Heart right ventricle (tissue), 16 donors: ENCODE results near the gene MAX. TPM values are rescaled to one million over a fixed set of nuclear protein-coding genes. Genes with fewer than 3 reads are reported as not detected.

ENCODE experiments used
- ATAC-seq, 8 donors: fragments of 200-7000 bp; cut with Tn5 transposase; one replicate each; pipeline ENCODE4 v1.9.1; 2020; ENCODE audit warnings: mild to moderate bottlenecking in 8 of 8, moderate library complexity in 8 of 8, moderate number of reproducible peaks in 1 of 8
- DNase-seq, 2 donors: peaks; one replicate each; pipeline ENCODE4 v3.0.0-alpha.2; 2020
- H3K27ac ChIP-seq, 10 donors: fragments of 200-600 bp; sonication (generic) in 2 of 10; one replicate each; pipeline versions ENCODE4 v1.5.0 to v1.8.0; 2020 to 2022; ENCODE audit warnings: mild to moderate bottlenecking in 3 of 10
- H3K27me3 ChIP-seq, 7 donors: fragments of 200-600 bp; one replicate each; pipeline ENCODE4 v1.8.0; 2021 to 2022; ENCODE audit warnings: mild to moderate bottlenecking in 2 of 7
- H3K36me3 ChIP-seq, 9 donors: fragments of 200-600 bp; sonication (generic) in 1 of 9; one replicate each; pipeline versions ENCODE4 v1.5.0 to v1.8.0; 2020 to 2022; ENCODE audit warnings: mild to moderate bottlenecking in 2 of 9
- H3K4me1 ChIP-seq, 9 donors: fragments of 200-600 bp; sonication (generic) in 1 of 9; one replicate each; pipeline versions ENCODE4 v1.5.0 to v1.8.0; 2020 to 2022; ENCODE audit warnings: mild to moderate bottlenecking in 4 of 9
- H3K4me3 ChIP-seq, 10 donors: fragments of 200-600 bp; sonication (generic) in 2 of 10; one replicate each; pipeline versions ENCODE4 v1.5.0 to v1.8.0; 2020 to 2022; ENCODE audit warnings: mild to moderate bottlenecking in 7 of 10, moderate library complexity in 2 of 10
- H3K9me3 ChIP-seq, 11 donors: fragments of 200-600 bp in 10 of 11; sonication (generic) in 2 of 11; one replicate each; pipeline versions ENCODE4 v1.5.0 to v1.8.0; 2013 to 2022; ENCODE audit warnings: mild to moderate bottlenecking in 2 of 11, control low read depth in 1 of 11, moderate library complexity in 1 of 11
- WGBS, 2 donors: extraction: QIAGEN DNeasy Blood & Tissue Kit; methylation state at CpG; one replicate each; pipeline ENCODE4 v1.1.7; 2013; ENCODE audit warnings: inconsistent platforms in 1 of 2; 5-methylcytosine and 5-hydroxymethylcytosine counted together
- intact Hi-C, 10 donors: fragments of 100-400 bp; cut with DNase I; formaldehyde crosslinking; loops; one replicate each; pipeline versions ENCODE4 v1.11.1 to v1.14.2; 2022
- polyA plus RNA-seq, 2 donors: library from polyadenylated mRNA; stranded (reverse); fragments of 200-250 nt; gene quantifications; one replicate each; pipeline ENCODE4 v1.2.3, GENCODE V29; 2013
- total RNA-seq, 10 donors: library from RNA; stranded (reverse); fragmentation: NEBNext Ultra II Directional in 3 of 10; extraction: Animal tissue kit (Norgen Biotek cat#: 25700) in 3 of 10; gene quantifications; one replicate each; pipeline versions ENCODE4 v1.2.1 to v1.2.4, GENCODE V29; 2021 to 2023
- TF ChIP-seq, protein P1 (sequence below), 9 donors: fragments of 200-600 bp; sonication (generic) in 2 of 9; IDR thresholded peaks; one replicate each; pipeline versions ENCODE4 v1.5.0 to v1.8.0; 2021 to 2022; ENCODE audit warnings: antibody characterized with exemption in 9 of 9, mild to moderate bottlenecking in 5 of 9, moderate library complexity in 1 of 9
- donor health status: Arrhythmogenic right ventricular cardiomyopathy.
- donor health status: ischemic (EF 13 %, LVEDD 7.1; RV severe dilation, severe dysfunction).
- donor health status: healthy with polysubstance abuse.
- donor health status: DM: no; HTN: yes; CAD: no.
- donor health status: DM: no; HTN: no; CAD: no.
- donor health status: ischemic (EF 25% LVEDD 6.9; RV normal size, moderate dysfunction).
- donor health status: ischemic (EF 25% LVEDD 5.7; RV mildly dilated, moderate dysfunction).
- donor health status: healthy.
- donor health status: DM: yes; HTN: yes; CAD: no.
- donor health status: Ischemic cardiomyopathy.
- donor health status: ischemic (EF 35%, LVEDD 5.7; RV mildly dilated, moderate dysfunction).
- donor health status: nonischemic (EF 11% LVEDD 7.7; RV severe dilation, severe dysfunction).
- donor health status: DM: yes; HTN: yes; CAD: no.
- donor health status: PGD.
- donor health status: ischemic (EF 29% LVEDD 5.4; RV normal size, mild dysfunction).
- donor health status: nonischemic (EF 23%, LVEDD 6.1; RV moderate dilation, normal function).

MAX gene
- total and polyA plus RNA-seq, 12 donors: 35.7 to 95.7 (median 69.8) TPM

DNA sequence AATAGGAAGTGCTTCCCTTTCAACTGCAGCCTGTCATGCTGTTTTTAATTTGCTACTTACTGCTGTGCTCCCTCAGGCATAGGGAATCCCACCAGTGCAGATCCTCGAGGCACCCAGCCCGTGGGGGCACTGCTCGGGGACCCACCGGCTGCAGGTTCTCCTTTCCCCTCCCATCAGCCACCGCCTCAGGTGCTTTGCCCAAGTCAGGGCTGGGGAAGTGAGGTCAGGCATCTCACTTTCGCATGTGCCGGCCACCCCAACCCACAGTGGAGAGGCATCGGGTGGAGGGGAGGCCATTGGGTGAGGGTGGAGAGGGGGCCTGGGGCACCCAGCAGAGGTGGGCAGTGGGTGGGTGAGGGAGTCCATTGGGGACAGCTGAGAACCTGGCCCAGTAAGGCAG, 41.9 kb upstream of the MAX start:
- Histone ChIP-seq H3K36me3 (no peaks in the 10 kb centered on the region), H3K4me3 (no peak overlapping the region), H3K27me3 (peaks cover 0 to 11% (median 4%) of the 10 kb centered on the region in 7 donors), H3K27ac (no peak overlapping the region), H3K4me1 (no peaks in the 10 kb centered on the region), H3K9me3 (no peaks in the 10 kb centered on the region)
- intact Hi-C loops: no loop called here
- ATAC-seq (no peak), DNase-seq (no peak)
- TF ChIP-seq, protein P1, sequence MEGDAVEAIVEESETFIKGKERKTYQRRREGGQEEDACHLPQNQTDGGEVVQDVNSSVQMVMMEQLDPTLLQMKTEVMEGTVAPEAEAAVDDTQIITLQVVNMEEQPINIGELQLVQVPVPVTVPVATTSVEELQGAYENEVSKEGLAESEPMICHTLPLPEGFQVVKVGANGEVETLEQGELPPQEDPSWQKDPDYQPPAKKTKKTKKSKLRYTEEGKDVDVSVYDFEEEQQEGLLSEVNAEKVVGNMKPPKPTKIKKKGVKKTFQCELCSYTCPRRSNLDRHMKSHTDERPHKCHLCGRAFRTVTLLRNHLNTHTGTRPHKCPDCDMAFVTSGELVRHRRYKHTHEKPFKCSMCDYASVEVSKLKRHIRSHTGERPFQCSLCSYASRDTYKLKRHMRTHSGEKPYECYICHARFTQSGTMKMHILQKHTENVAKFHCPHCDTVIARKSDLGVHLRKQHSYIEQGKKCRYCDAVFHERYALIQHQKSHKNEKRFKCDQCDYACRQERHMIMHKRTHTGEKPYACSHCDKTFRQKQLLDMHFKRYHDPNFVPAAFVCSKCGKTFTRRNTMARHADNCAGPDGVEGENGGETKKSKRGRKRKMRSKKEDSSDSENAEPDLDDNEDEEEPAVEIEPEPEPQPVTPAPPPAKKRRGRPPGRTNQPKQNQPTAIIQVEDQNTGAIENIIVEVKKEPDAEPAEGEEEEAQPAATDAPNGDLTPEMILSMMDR (IDR thresholded peaks at IDR 0.05): no peak
- 87 to 92% methylated on average over 8 of the region's 8 CpGs for WGBS, 2 donors

DNA sequence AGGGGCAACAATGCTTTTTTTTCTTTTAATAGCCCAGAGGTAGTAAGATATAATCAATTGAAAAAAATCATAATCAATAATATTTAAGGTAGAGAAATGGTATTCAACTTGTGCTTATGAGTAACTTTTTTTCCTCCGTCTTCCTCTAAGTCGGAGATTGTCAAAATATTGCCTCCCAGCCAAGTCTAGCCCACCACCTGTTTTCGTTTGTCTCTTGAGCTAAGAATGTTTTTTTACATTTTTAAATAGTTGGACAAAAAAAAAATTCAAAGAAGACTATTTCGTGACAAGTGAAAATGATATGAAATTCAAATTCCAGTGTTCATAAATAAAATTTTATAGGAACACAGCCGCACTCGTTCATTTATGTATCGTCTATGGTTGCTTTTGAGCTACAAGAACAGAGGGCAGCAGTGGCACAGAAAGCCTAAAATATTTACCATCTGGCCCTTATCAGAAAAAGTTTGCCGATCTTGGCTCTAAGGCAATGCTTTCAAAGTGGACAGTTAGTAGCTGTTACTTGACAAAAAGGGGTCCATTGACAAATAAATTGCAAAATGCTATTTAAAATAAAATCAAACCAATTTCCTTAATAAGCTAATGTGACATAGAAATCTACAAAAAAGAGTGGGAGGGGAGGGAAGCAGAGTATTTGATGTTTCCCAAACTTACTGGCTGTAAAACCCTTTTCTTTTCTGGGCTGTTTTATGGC, 40.8 kb upstream of the MAX start:
- WGBS, 2 donors: 68 to 73% methylated on average over 8 of the region's 8 CpGs
- no peaks in the 10 kb centered on the region for H3K36me3 ChIP-seq
- ATAC-seq (no peak), DNase-seq (no peak)
- H3K4me1 ChIP-seq: no peaks in the 10 kb centered on the region
- H3K27me3 ChIP-seq: peaks cover 0 to 11% (median 4%) of the 10 kb centered on the region in 7 donors
- intact Hi-C loops: no loop called here
- no peak overlapping the region for H3K27ac ChIP-seq
- TF ChIP-seq, protein P1 (IDR thresholded peaks at IDR 0.05): no peak
- no peak overlapping the region for H3K4me3 ChIP-seq
- H3K9me3 ChIP-seq: no peaks in the 10 kb centered on the region

DNA sequence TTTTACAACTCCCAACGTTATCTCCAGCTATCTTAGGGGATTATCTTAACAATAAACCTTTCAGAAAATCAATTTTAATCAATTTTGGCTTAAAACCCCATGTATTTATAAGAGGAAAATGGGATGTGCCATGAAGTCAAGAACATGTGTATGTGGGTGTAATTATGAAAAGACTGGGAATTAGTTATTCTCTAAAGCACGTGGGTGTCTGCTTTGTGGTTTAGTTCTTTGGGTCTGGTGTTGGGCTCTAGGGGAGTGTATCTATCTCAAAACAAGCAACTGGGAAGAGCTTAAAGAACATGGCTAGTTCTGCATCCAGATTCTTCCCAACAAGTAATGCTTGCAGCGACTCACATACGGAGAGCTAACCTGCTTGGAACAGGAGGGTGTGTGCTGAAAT, 40.1 kb upstream of the MAX start:
- H3K4me3 ChIP-seq: no peak overlapping the region
- no peaks in the 10 kb centered on the region for H3K36me3 ChIP-seq
- no peaks in the 10 kb centered on the region for H3K4me1 ChIP-seq
- TF ChIP-seq, protein P1 (IDR thresholded peaks at IDR 0.05): no peak
- H3K27ac ChIP-seq: peak overlapping the region in 1 of 10 donors; percentile 46
- DNase-seq: no peak
- intact Hi-C loops: no loop called here
- peak in 3 of 8 donors; percentile 46 to 50 (median 47) for ATAC-seq
- no peaks in the 10 kb centered on the region for H3K9me3 ChIP-seq
- 74 to 78% methylated on average over 4 of the region's 4 CpGs for WGBS, 2 donors
- H3K27me3 ChIP-seq: peaks cover 0 to 11% (median 4%) of the 10 kb centered on the region in 7 donors

DNA sequence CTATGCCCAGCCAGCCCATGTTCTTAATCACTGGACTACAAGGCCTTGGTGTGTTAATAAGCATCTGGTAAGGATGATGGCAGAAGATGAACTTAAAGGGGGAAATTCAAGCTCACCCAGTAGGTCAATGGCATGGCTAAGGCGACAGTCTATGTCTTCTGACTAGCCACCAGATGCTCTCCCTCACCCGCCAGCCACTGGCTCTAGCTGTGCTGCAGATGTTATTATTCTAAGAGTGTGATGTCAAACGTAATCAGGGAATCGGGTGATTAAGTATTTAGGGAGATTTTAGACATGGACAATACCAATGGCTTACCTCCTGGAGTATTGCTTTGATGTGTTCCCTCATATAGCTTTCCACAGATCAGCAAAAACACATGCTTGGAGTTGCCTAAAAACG, 39.2 kb upstream of the MAX start:
- ATAC-seq (peak in 2 of 8 donors; percentile 37 to 61), DNase-seq (no peak)
- H3K36me3 ChIP-seq: no peaks in the 10 kb centered on the region
- H3K9me3 ChIP-seq: no peaks in the 10 kb centered on the region
- TF ChIP-seq, protein P1 (IDR thresholded peaks at IDR 0.05): no peak
- H3K4me1 ChIP-seq: no peaks in the 10 kb centered on the region
- peak overlapping the region in 1 of 10 donors; percentile 26 for H3K27ac ChIP-seq
- intact Hi-C loops: no loop called here
- no peak overlapping the region for H3K4me3 ChIP-seq
- peaks cover 0 to 11% (median 4%) of the 10 kb centered on the region in 7 donors for H3K27me3 ChIP-seq
- WGBS, 2 donors: 77 to 81% methylated on average over 5 of the region's 5 CpGs
